H1 (cell line): ENCODE results near the gene ELOVL5. TPM values are rescaled to one million over a fixed set of nuclear protein-coding genes. Genes with fewer than 3 reads are reported as not detected.

ENCODE experiments used
- CTCF ChIA-PET: fragments of 300-600 bp; sonication (Branson Sonifier 250); formaldehyde crosslinking; loops from one replicate; lab custom pipeline; 2021; ENCODE audit not compliant: partially characterized antibody; lab: Charles Lee
- POLR2A ChIA-PET: fragments of 300-600 bp; sonication (Branson Sonifier 250); formaldehyde crosslinking; loops from one replicate; lab custom pipeline; 2021; ENCODE audit warnings: inconsistent platforms; ENCODE audit not compliant: partially characterized antibody; lab: Charles Lee
- DNase-seq, 2 experiments: peaks; one replicate each; pipeline versions ENCODE4 v3.0.0 to v3.0.0-alpha.2; 2010 to 2022; ENCODE audit warnings: low spot score in 2 of 2, low read depth in 1 of 2, mixed read lengths in 1 of 2
- FAIRE-seq: peaks from 2 replicates; lab custom pipeline; 2011; peaks lifted over from hg19 to GRCh38; lab: Jason Lieb, UNC
- H2AFZ ChIP-seq: 2 replicates; pipeline ENCODE4 v1.8.1; 2012; ENCODE audit warnings: low read length, inconsistent platforms
- H2AK5ac ChIP-seq: 2 replicates; pipeline ENCODE4 v1.6.1; 2013; ENCODE audit warnings: low read depth, low read length
- H2BK120ac ChIP-seq: replicated peaks from 2 replicates; pipeline ENCODE3; 2013; ENCODE audit warnings: low read depth, low read length, inconsistent platforms
- H2BK12ac ChIP-seq: 2 replicates; pipeline ENCODE4 v1.6.1; 2013; ENCODE audit warnings: low read depth, low read length
- H2BK15ac ChIP-seq: 2 replicates; pipeline ENCODE4 v1.6.1; 2013; ENCODE audit warnings: low read length
- H2BK20ac ChIP-seq: 2 replicates; pipeline ENCODE4 v1.6.1; 2013; ENCODE audit warnings: low read length
- H2BK5ac ChIP-seq: 2 replicates; pipeline ENCODE4 v1.6.1; 2013; ENCODE audit warnings: low read depth, low read length
- H3K14ac ChIP-seq: 2 replicates; pipeline ENCODE4 v1.6.1; 2013; ENCODE audit warnings: inconsistent platforms; ENCODE audit not compliant: insufficient read length
- H3K18ac ChIP-seq: 2 replicates; pipeline ENCODE4 v1.6.1; 2013; ENCODE audit warnings: low read length; ENCODE audit errors: extremely low read depth
- H3K23ac ChIP-seq: 2 replicates; pipeline ENCODE4 v1.6.1; 2013; ENCODE audit warnings: inconsistent platforms; ENCODE audit not compliant: insufficient read length
- H3K23me2 ChIP-seq: 2 replicates; pipeline ENCODE4 v1.6.1; 2013; ENCODE audit warnings: low read depth, low read length
- H3K27ac ChIP-seq: 2 replicates; pipeline ENCODE4 v1.6.1; 2011; ENCODE audit warnings: low read depth, low read length, inconsistent platforms
- H3K27me3 ChIP-seq, 4 experiments: replicated peaks in 1 of 4; 1 replicate in 1 of 4; 2 replicates in 3 of 4; pipeline versions ENCODE4 v1.6.1 to v1.8.1; 2011 to 2013; ENCODE audit warnings: low read length in 3 of 4, mild to moderate bottlenecking in 3 of 4, inconsistent platforms in 2 of 4, mixed read lengths in 2 of 4, moderate library complexity in 1 of 4; ENCODE audit not compliant: control insufficient read depth in 3 of 4, insufficient read depth in 3 of 4; ENCODE audit errors: extremely low read depth in 1 of 4
- H3K36me3 ChIP-seq, 4 experiments: 2 replicates each; pipeline versions ENCODE4 v1.6.1 to v1.8.1; 2011 to 2013; ENCODE audit warnings: mild to moderate bottlenecking in 4 of 4, low read length in 3 of 4, moderate library complexity in 2 of 4, control low read depth in 1 of 4, inconsistent platforms in 1 of 4; ENCODE audit not compliant: insufficient read depth in 4 of 4, control insufficient read depth in 2 of 4
- H3K4ac ChIP-seq: replicated peaks from 2 replicates; pipeline ENCODE3; 2013; ENCODE audit warnings: low read length, low read depth, mixed read lengths, inconsistent platforms; ENCODE audit not compliant: insufficient read length
- H3K4me1 ChIP-seq, 4 experiments: replicated peaks in 1 of 4; 1 replicate in 1 of 4; 2 replicates in 3 of 4; pipeline versions ENCODE4 v1.6.1 to v1.8.1; 2011 to 2013; ENCODE audit warnings: low read length in 3 of 4, inconsistent platforms in 2 of 4, mixed read lengths in 1 of 4; ENCODE audit not compliant: insufficient read depth in 4 of 4, control insufficient read depth in 3 of 4
- H3K4me2 ChIP-seq, 2 experiments: 2 replicates each; pipeline versions ENCODE4 v1.6.1 to v1.8.1; 2011 to 2013; ENCODE audit warnings: low read depth in 2 of 2, low read length in 2 of 2, control low read depth in 1 of 2, inconsistent platforms in 1 of 2, mild to moderate bottlenecking in 1 of 2; ENCODE audit not compliant: insufficient read depth in 1 of 2
- H3K4me3 ChIP-seq, 4 experiments: fragments of 200-600, 300-600 bp in 1 of 4; sonication (generic), shearing (Covaris generic), sonication (Bioruptor Twin) in 1 of 4; 2 replicates each; pipeline versions ENCODE4 v1.5.1 to v1.8.1; 2011 to 2016; ENCODE audit warnings: low read length in 4 of 4, low read depth in 3 of 4, control low read depth in 2 of 4, inconsistent platforms in 2 of 4, mild to moderate bottlenecking in 2 of 4, mixed read lengths in 1 of 4, moderate library complexity in 1 of 4; ENCODE audit not compliant: insufficient read depth in 2 of 4; ENCODE audit errors: extremely low read depth in 1 of 4
- H3K56ac ChIP-seq: replicated peaks from 2 replicates; pipeline ENCODE3; 2013; ENCODE audit warnings: low read depth, mild to moderate bottlenecking, mixed read lengths, low read length, inconsistent platforms; ENCODE audit not compliant: insufficient read length
- H3K79me1 ChIP-seq: 2 replicates; pipeline ENCODE4 v1.6.1; 2013; ENCODE audit warnings: low read depth, low read length, control low read depth
- H3K79me2 ChIP-seq, 2 experiments: 2 replicates each; pipeline versions ENCODE4 v1.6.1 to v1.8.1; 2012 to 2013; ENCODE audit warnings: low read length in 2 of 2, mild to moderate bottlenecking in 2 of 2, inconsistent platforms in 1 of 2; ENCODE audit not compliant: insufficient read depth in 2 of 2, control insufficient read depth in 1 of 2
- H3K9ac ChIP-seq, 4 experiments: replicated peaks in 1 of 4; 1 replicate in 1 of 4; 2 replicates in 3 of 4; pipeline versions ENCODE4 v1.6.1 to v1.8.1; 2011 to 2013; ENCODE audit warnings: low read depth in 3 of 4, low read length in 3 of 4, control low read depth in 2 of 4, mild to moderate bottlenecking in 2 of 4, moderate library complexity in 2 of 4, inconsistent platforms in 1 of 4; ENCODE audit errors: extremely low read depth in 1 of 4
- H3K9me3 ChIP-seq, 2 experiments: 2 replicates each; pipeline versions ENCODE4 v1.6.1 to v1.8.1; 2012 to 2013; ENCODE audit warnings: mild to moderate bottlenecking in 2 of 2, moderate library complexity in 2 of 2, control low read depth in 1 of 2, inconsistent platforms in 1 of 2, low read depth in 1 of 2, low read length in 1 of 2, mixed read lengths in 1 of 2; ENCODE audit not compliant: insufficient read depth in 2 of 2
- H4K20me1 ChIP-seq, 2 experiments: replicated peaks in 1 of 2; 2 replicates each; pipeline versions ENCODE3 to v1.8.1; 2011 to 2013; ENCODE audit warnings: inconsistent platforms in 2 of 2, low read length in 2 of 2, mild to moderate bottlenecking in 1 of 2; ENCODE audit not compliant: insufficient read depth in 2 of 2, control insufficient read depth in 1 of 2
- H4K5ac ChIP-seq: 2 replicates; pipeline ENCODE4 v1.6.1; 2013; ENCODE audit warnings: low read length, low read depth, mixed read lengths, inconsistent platforms; ENCODE audit not compliant: insufficient read length
- H4K8ac ChIP-seq: 2 replicates; pipeline ENCODE4 v1.8.0; 2013; ENCODE audit warnings: mild to moderate bottlenecking, moderate library complexity, low read length, inconsistent platforms; ENCODE audit not compliant: insufficient read depth; ENCODE audit errors: extremely low read depth
- H4K91ac ChIP-seq: replicated peaks from 2 replicates; pipeline ENCODE3; 2013; ENCODE audit warnings: low read length, mixed read lengths, inconsistent platforms; ENCODE audit not compliant: insufficient read length
- BRCA1 ChIP-seq: IDR thresholded peaks from 2 replicates; pipeline ENCODE4 v1.6.1; 2012; ENCODE audit warnings: low read depth, low read length, improper control_type of control experiment
- E2F6 ChIP-seq: IDR thresholded peaks from 2 replicates; pipeline ENCODE4 v1.6.1; 2012; ENCODE audit warnings: inconsistent platforms
- EZH2 ChIP-seq: fragments of 200-600 bp; sonication (generic); IDR thresholded peaks from 2 replicates; pipeline ENCODE4 v1.7.1; 2012; ENCODE audit warnings: low read depth, mild to moderate bottlenecking, moderate library complexity, low read length, inconsistent platforms; ENCODE audit not compliant: severe bottlenecking
- FOSL1 ChIP-seq: IDR thresholded peaks from 2 replicates; pipeline ENCODE4 v1.6.1; 2011; ENCODE audit warnings: mild to moderate bottlenecking, low read depth, low read length, moderate library complexity; ENCODE audit not compliant: insufficient read depth
- HDAC2 ChIP-seq, 2 experiments: fragments of 300-600 bp in 1 of 2; sonication (generic) in 1 of 2; IDR thresholded peaks; 2 replicates each; pipeline ENCODE4 v1.6.1; 2011 to 2012; ENCODE audit warnings: low read depth in 2 of 2, low read length in 2 of 2, mild to moderate bottlenecking in 2 of 2, moderate library complexity in 2 of 2, borderline replicate concordance in 1 of 2, inconsistent platforms in 1 of 2
- JUN ChIP-seq: IDR thresholded peaks from 2 replicates; pipeline ENCODE4 v1.6.1; 2011; ENCODE audit warnings: low read depth, mild to moderate bottlenecking, improper control_type of control experiment, low read length
- RBBP5 ChIP-seq: IDR thresholded peaks from 2 replicates; pipeline ENCODE4 v1.7.1; 2012; ENCODE audit warnings: low read depth, mild to moderate bottlenecking, inconsistent platforms, low read length, moderate library complexity, borderline replicate concordance
- SP1 ChIP-seq: IDR thresholded peaks from 2 replicates; pipeline ENCODE4 v1.6.1; 2011; ENCODE audit warnings: low read depth, low read length
- TEAD4 ChIP-seq: IDR thresholded peaks from 2 replicates; pipeline ENCODE4 v1.6.1; 2012; ENCODE audit warnings: low read depth, low read length, inconsistent platforms, mixed read lengths
- WGBS, 2 experiments: shearing (Covaris generic) in 1 of 2; methylation state at CpG; one replicate each; pipeline versions ENCODE4 v1.1.6 to v1.1.7; 2013 to 2015; ENCODE audit warnings: low lambda C conversion rate in 2 of 2, mixed read lengths in 2 of 2, inconsistent platforms in 1 of 2, low coverage in 1 of 2, missing lambda C conversion rate in 1 of 2; ENCODE audit not compliant: insufficient replicate concordance in 2 of 2, insufficient coverage in 1 of 2, insufficient read length in 1 of 2; ENCODE audit errors: extremely low coverage in 1 of 2, missing lambda C conversion rate in 1 of 2; 5-methylcytosine and 5-hydroxymethylcytosine counted together
- polyA plus RNA-seq, 7 experiments: library from polyadenylated mRNA; depleted of rRNA in 3 of 7; stranded (reverse) in 5 of 7; unstranded in 2 of 7; fragments of >200 nt in 5 of 7; fragments of 200-250 nt in 2 of 7; gene quantifications; 1 replicate in 5 of 7; 2 replicates in 1 of 7; 4 replicates in 1 of 7; pipeline versions ENCODE4 v1.2.1 to v1.2.3, GENCODE V29; 2011 to 2013; ENCODE audit warnings: missing spikeins in 2 of 7, mixed read lengths in 2 of 7
- total RNA-seq: library from RNA; stranded (reverse); fragmentation: NEBNext Ultra II Directional; extraction: Animal tissue kit (Norgen Biotek cat#: 25700); gene quantifications from 2 replicates; pipeline ENCODE4 v1.2.1, GENCODE V29; 2021

ELOVL5 gene
- total and polyA plus RNA-seq, 2 of the 8 experiments (the other 6 are each of a cell fraction or from before 2014, with no cell fraction given): 113 to 156 TPM

GRCh38 chr6:53264337-53264736 is 84.4 kb downstream of the ELOVL5 start:
- no peak overlapping the region for H3K14ac ChIP-seq
- H2AK5ac ChIP-seq: no peak overlapping the region
- no peak overlapping the region for H2AFZ ChIP-seq
- no peaks in the 10 kb centered on the region for H3K79me1 ChIP-seq
- H3K4me3 ChIP-seq: no peak overlapping the region
- no peak overlapping the region for H3K56ac ChIP-seq
- ChIA-PET POLR2A (no interaction called here), CTCF (interaction anchor here (1.2 to 3.2 kb wide), 3 partner anchors 9 to 91 kb away, joined by 3 to 13 read pairs (median 3); no protein-coding TSS in a partner anchor)
- peaks cover 0 to 1% of the 10 kb centered on the region in 2 experiments for H4K20me1 ChIP-seq
- no peaks in the 10 kb centered on the region for H3K4me1 ChIP-seq
- no peak overlapping the region for H2BK12ac ChIP-seq
- H2BK15ac ChIP-seq: no peak overlapping the region
- no peak overlapping the region for H4K91ac ChIP-seq
- DNase-seq (no peak), FAIRE-seq (no peak)
- no peak overlapping the region for H3K18ac ChIP-seq
- TF ChIP-seq E2F6: no peak
- TF ChIP-seq HDAC2 (IDR thresholded peaks at IDR 0.05; ENCODE audit: borderline replicate concordance in 1 of 2, low read depth in 2 of 2, low read length in 2 of 2): no peak
- TF ChIP-seq BRCA1: no peak
- TF ChIP-seq JUN: no peak
- TF ChIP-seq RBBP5: no peak
- no peak for TF ChIP-seq TEAD4
- TF ChIP-seq FOSL1: no peak
- TF ChIP-seq EZH2: no peak
- TF ChIP-seq SP1: no peak
- no peak overlapping the region for H3K4me2 ChIP-seq
- 87% methylated on average over 3 of the region's 3 CpGs; no CpG with 5 or more reads in 1 of the 2 experiments for WGBS, 2 experiments
- no peak overlapping the region for H3K4ac ChIP-seq
- H3K27ac ChIP-seq: no peak overlapping the region
- H2BK20ac ChIP-seq: no peak overlapping the region
- H3K23ac ChIP-seq: no peak overlapping the region
- no peak overlapping the region for H2BK5ac ChIP-seq
- H2BK120ac ChIP-seq: no peak overlapping the region
- no peaks in the 10 kb centered on the region for H3K23me2 ChIP-seq
- no peaks in the 10 kb centered on the region for H3K9me3 ChIP-seq
- no peak overlapping the region for H4K5ac ChIP-seq
- no peaks in the 10 kb centered on the region for H3K27me3 ChIP-seq
- H3K9ac ChIP-seq: no peak overlapping the region
- no peak overlapping the region; the same call in 1 of the 2 replicates for H4K8ac ChIP-seq
- peaks cover 4 to 65% (median 28%) of the 10 kb centered on the region in 4 experiments; a peak in 7 of 8 replicates for H3K36me3 ChIP-seq
- no peaks in the 10 kb centered on the region for H3K79me2 ChIP-seq
